GM19099 (cell line): Measurements from ENCODE around the gene STK39.

Experiments
- POLR2A ChIP-seq: IDR thresholded peaks from 3 replicates; pipeline ENCODE4 v1.6.1; 2011; ENCODE audit warnings: low read depth; ENCODE audit not compliant: insufficient read length; ENCODE audit errors: extremely low read depth

Gene STK39

GRCh38 chr2:168247341-168248261 is at the start of gene STK39:
Gene STK39 (minus strand): TSS chr2:168247595. CDS start chr2:168247435, 160 bp downstream.
- no peak for TF ChIP-seq POLR2A

- TF ChIP-seq POLR2A: no peak
Observed at GRCh38 chr2:168295051-168295450, 47.7 kb upstream of the STK39 start.

- no peak for TF ChIP-seq POLR2A
Observed at GRCh38 chr2:168294409-168294808, 47.0 kb upstream of the STK39 start.

GRCh38 chr2:168293766-168294165 is 46.4 kb upstream of the STK39 start:
- no peak for TF ChIP-seq POLR2A

GRCh38 chr2:168290391-168290790 is 43.0 kb upstream of the STK39 start:
- no peak for TF ChIP-seq POLR2A

- TF ChIP-seq POLR2A: no peak
Observed at GRCh38 chr2:168289880-168290279, 42.5 kb upstream of the STK39 start.

GRCh38 chr2:168286535-168286934 is 39.1 kb upstream of the STK39 start:
- no peak for TF ChIP-seq POLR2A

- TF ChIP-seq POLR2A: no peak
Observed at GRCh38 chr2:168278424-168278888, 31.1 kb upstream of the STK39 start.

- TF ChIP-seq POLR2A: no peak
Observed at GRCh38 chr2:168277276-168277675, 29.9 kb upstream of the STK39 start.

GRCh38 chr2:168272225-168272624 is 24.8 kb upstream of the STK39 start:
- no peak for TF ChIP-seq POLR2A

- TF ChIP-seq POLR2A: no peak
Observed at GRCh38 chr2:168256448-168256847, 9.1 kb upstream of the STK39 start.

GRCh38 chr2:168255866-168256265 is 8.5 kb upstream of the STK39 start:
- TF ChIP-seq POLR2A: no peak

GRCh38 chr2:168255103-168255502 is 7.7 kb upstream of the STK39 start:
- TF ChIP-seq POLR2A: no peak

- no peak for TF ChIP-seq POLR2A
Observed at GRCh38 chr2:168254158-168254935, 7.0 kb upstream of the STK39 start.

- TF ChIP-seq POLR2A: no peak
Observed at GRCh38 chr2:168253379-168253778, 6.0 kb upstream of the STK39 start.

- TF ChIP-seq POLR2A: no peak
Observed at GRCh38 chr2:168252976-168253375, 5.6 kb upstream of the STK39 start.

- TF ChIP-seq POLR2A: no peak
Observed at GRCh38 chr2:168246483-168247340, 683 bp downstream of the STK39 start.
